GM13976 (cell line): ENCODE results near the gene PPP4R4.

Source experiments
- DNase-seq: peaks from one replicate; pipeline ENCODE4 v3.0.0; 2012; ENCODE audit warnings: low spot score
- in situ Hi-C: fragments of 300-500 bp; cut with MboI; formaldehyde crosslinking; loops from one replicate; pipeline ENCODE4 v1.12.0; 2022; ENCODE audit warnings: low sequenced_read_pairs, mixed read lengths, inconsistent platforms; ENCODE audit not compliant: unreplicated experiment
- TF ChIP-seq, protein P1 (sequence below): IDR thresholded peaks from 2 replicates; pipeline ENCODE4 v1.5.1; 2012; ENCODE audit warnings: borderline replicate concordance, mild to moderate bottlenecking; ENCODE audit not compliant: insufficient read depth; ENCODE audit errors: extremely low read depth, missing control alignments, control extremely low read depth

PPP4R4 gene

DNA sequence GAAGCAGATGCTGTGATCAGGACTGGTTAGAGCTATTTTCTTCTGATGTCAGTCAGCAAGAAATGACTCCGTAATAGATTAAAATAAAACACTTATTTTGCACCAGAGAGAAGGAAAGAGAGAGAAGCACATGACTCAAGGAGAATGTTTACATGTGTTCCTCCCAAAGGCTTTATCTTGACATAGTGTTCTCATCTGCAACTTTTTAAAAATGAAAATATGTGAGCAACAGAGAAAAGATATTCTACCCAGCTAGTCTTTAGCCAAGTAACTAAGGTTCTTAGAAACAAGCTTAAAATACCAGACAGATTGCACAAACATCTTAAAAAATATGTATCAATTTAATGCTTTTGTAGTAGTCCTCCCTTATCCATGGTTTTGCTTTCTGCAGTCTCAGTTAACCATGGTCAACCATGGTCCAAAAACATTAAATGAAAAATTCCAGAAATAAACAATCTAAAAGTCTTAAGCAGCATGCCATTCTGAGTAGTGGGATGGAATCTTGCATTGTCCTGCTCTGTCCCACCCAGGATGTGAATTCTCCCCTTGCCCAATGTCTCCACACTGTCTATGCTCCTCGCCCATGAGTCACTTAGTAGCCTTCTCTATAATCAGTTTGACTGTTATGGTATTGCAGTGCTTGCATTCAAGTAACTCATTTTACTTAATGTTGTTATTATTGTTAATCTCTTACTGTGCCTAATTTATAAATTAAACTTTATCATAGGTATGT lies 109.0 kb downstream of the PPP4R4 start:
- TF ChIP-seq, protein P1, sequence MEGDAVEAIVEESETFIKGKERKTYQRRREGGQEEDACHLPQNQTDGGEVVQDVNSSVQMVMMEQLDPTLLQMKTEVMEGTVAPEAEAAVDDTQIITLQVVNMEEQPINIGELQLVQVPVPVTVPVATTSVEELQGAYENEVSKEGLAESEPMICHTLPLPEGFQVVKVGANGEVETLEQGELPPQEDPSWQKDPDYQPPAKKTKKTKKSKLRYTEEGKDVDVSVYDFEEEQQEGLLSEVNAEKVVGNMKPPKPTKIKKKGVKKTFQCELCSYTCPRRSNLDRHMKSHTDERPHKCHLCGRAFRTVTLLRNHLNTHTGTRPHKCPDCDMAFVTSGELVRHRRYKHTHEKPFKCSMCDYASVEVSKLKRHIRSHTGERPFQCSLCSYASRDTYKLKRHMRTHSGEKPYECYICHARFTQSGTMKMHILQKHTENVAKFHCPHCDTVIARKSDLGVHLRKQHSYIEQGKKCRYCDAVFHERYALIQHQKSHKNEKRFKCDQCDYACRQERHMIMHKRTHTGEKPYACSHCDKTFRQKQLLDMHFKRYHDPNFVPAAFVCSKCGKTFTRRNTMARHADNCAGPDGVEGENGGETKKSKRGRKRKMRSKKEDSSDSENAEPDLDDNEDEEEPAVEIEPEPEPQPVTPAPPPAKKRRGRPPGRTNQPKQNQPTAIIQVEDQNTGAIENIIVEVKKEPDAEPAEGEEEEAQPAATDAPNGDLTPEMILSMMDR: no peak
- in situ Hi-C loops: no loop called here
- no peak for DNase-seq

DNA sequence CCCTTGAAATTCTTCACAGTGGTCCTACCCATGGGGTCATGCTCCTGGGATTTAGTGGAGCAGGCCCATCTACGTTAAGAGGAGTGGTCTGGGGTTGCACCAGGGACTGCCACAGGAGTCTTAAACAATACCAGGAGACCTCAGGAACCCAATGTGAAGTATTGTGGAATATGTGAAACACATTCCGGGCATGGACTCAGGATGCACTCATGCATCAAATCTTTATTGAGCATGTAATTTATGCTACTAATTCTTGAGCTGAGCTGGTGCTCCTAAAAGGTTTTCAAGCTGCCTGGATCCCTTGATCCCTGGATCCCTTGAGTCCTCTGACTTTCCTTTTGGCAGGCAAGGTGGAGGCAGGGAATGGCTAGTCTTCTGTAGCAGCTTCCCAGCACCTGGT lies 110.1 kb downstream of the PPP4R4 start:
- TF ChIP-seq, protein P1: no peak
- no peak for DNase-seq
- in situ Hi-C loops: no loop called here

DNA sequence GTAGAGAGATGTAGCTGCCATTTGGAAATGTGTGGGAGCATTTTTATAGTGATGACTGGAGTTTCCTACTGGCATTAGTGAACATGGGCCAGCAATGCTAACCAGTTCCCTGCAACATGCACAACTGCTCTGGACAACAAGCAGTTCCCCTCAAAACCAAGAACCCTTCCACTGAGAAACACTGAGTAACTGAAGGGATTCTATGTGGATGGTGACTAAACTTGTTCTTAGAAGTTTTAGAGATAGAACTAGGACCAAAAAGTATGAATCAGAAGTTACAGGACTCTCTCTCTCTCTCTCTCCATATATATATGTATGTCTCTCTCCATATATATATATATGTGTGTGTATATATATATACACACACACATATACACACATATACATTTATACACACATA lies 111.0 kb downstream of the PPP4R4 start:
- DNase-seq: no peak
- in situ Hi-C loops: no loop called here
- TF ChIP-seq, protein P1: no peak

DNA sequence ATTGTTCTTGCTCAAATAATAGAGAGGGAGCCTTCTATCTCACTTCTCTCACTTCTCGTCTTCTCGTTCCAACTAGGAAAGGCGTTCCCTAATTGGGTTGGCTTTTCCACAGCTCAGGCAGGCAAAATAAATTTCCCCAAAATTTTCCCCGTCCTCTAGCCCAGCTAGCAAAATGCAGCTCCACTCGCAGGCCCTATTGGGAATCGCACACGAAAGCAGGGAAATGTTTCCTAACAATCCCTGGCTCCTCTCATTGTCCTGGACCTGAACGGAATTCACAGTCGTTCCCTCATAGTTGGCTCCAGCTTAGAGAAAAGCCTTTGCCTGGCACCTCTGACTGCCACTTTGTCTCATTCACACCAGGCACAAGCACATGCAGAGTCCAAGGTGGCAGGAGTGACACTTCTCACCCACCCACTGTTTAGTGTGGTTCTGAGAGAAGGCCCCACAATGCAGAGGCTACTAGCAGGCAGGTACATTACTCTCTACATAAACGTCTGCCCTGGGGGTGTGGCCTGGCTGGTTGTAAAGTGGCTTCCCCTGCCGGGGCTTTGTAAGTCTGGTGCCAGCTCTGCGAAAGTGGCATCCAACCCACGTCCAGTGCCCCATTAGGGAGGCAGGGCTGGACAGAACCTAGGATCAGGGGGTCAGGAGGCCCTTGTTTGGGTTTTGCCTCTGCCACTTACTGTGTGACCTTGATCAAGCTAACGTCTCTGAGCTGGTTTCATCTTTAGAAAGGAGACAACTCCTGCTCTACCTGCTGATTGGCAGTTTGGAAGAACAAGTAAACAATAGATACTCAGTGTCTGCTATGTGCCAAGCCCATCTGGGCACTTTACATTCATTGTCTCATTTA lies 114.7 kb downstream of the PPP4R4 start:
- TF ChIP-seq, protein P1: no peak
- in situ Hi-C loops: no loop called here
- DNase-seq: no peak

DNA sequence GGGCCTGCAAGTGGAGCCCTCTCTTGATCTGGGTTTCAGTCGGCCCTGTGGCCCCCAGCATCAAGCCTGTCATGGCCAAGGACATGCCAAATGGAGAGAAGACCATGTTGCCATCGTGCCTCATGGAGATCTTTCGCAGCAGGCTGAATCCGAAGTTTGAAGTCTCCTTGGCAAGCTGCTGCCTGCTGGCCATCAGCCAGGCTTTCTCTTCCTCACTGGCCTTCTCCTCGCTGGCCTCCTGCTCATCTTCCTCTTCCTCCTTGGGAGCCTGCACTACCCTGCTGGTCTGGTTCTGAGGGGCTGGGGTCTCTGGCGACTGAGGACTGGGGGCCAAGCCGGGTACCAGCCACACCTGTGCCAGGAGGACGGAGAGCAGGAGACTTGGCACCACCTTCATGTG lies 116.1 kb downstream of the PPP4R4 start:
- in situ Hi-C loops: no loop called here
- no peak for DNase-seq
- TF ChIP-seq, protein P1: no peak

DNA sequence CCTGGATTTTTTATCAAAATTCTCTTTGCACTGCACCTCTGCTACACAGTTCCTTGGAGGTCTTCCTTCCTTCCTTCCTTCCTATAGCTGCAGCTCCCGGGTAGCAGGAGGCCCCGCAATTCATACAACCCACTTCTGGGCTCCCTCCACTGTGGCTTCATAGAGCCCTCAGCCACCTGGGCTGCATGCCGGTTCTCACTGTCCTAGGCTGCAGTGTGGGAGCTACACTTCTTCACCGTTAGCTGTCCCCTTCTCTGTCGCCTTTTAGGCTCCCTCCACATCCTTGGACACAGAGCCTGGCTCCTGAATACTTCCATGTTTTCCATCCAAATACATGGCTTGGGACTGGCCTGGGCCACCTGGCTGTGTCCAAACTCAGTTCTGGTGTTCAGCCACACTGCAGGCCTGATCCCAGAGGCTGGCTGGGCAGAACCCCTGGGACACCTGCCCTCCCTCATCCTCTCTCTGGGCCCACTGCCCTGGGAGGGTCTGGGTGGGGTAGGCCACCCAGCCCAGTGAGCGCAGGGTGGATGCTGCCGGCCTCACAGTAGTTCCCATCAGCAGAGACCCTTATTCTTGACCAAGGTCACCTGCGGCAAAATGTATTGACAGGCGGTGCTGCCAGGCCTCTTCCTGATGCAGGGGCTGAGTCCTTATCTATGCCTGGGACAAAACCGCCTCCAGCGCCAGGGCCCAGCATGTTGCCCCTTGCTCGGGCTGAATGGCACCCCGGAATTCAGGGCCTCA lies 117.2 kb downstream of the PPP4R4 start:
- TF ChIP-seq, protein P1: no peak
- DNase-seq: no peak
- in situ Hi-C loops: no loop called here
